NOMO-1 treated with DMSO at 0.1 percent for 48 hours (cell line): ENCODE measurements around the gene CHD6.

Experiments used
- DNase-seq: peaks from one replicate; lab custom pipeline; 2025; ENCODE audit not compliant: unreplicated experiment; lab: John Stamatoyannopoulos, UW

Gene CHD6, protein sequence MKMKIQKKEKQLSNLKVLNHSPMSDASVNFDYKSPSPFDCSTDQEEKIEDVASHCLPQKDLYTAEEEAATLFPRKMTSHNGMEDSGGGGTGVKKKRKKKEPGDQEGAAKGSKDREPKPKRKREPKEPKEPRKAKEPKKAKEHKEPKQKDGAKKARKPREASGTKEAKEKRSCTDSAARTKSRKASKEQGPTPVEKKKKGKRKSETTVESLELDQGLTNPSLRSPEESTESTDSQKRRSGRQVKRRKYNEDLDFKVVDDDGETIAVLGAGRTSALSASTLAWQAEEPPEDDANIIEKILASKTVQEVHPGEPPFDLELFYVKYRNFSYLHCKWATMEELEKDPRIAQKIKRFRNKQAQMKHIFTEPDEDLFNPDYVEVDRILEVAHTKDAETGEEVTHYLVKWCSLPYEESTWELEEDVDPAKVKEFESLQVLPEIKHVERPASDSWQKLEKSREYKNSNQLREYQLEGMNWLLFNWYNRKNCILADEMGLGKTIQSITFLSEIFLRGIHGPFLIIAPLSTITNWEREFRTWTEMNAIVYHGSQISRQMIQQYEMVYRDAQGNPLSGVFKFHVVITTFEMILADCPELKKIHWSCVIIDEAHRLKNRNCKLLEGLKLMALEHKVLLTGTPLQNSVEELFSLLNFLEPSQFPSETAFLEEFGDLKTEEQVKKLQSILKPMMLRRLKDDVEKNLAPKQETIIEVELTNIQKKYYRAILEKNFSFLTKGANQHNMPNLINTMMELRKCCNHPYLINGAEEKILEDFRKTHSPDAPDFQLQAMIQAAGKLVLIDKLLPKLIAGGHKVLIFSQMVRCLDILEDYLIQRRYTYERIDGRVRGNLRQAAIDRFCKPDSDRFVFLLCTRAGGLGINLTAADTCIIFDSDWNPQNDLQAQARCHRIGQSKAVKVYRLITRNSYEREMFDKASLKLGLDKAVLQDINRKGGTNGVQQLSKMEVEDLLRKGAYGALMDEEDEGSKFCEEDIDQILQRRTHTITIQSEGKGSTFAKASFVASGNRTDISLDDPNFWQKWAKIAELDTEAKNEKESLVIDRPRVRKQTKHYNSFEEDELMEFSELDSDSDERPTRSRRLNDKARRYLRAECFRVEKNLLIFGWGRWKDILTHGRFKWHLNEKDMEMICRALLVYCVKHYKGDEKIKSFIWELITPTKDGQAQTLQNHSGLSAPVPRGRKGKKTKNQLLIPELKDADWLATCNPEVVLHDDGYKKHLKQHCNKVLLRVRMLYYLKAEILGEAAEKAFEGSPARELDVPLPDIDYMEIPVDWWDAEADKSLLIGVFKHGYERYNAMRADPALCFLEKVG (N-terminal part only)

DNA sequence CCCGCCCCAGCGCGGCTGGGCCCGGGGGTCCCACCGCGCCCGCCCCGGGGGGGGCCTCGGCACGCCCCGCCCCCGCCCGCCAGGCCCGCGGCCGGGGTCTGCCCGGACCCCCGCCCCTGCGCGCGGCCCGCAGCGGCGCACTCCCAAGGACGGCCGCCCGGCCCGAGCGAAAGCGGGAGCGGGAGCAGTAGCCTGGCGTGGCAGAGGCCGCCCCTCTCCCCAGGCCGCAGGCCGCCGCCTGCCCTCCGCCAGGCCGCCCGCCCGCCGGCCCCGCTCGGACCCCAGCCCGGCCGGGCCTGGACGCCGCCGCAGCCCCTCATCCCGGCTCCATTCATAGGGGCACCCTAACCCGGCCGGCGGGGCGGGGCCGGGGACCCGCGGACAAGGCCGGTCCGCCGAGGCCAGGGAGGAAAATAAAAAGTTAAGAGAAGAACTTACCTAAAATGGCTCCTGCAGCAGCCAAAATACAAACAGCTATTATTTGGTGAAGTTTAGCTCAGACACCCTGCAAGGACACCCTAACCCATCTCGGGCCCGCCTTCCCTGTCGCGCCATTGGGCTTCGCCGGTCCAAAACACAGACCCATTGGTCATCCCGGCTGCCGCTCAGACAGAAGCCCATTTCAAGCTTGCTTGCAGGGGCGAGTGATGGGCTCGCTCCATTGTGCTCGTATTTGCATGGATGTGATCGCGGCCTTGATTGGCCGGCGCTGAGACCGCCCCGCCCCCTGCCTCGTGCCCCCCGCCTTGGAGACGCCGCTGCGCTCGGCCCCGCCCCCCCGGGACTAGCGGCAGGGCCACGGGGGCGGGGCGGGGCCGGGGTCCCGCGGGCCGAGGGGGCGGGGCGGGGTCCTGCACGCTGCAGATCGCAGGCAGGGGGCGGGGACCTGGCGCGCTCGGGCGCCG is at the start of gene CHD6:
CHD6 (minus strand) TSS at position 476 of the 905 bp plus-strand sequence. CDS start 67,040 bp downstream, outside the sequence.
- DNase-seq = peak; percentile 97

DNA sequence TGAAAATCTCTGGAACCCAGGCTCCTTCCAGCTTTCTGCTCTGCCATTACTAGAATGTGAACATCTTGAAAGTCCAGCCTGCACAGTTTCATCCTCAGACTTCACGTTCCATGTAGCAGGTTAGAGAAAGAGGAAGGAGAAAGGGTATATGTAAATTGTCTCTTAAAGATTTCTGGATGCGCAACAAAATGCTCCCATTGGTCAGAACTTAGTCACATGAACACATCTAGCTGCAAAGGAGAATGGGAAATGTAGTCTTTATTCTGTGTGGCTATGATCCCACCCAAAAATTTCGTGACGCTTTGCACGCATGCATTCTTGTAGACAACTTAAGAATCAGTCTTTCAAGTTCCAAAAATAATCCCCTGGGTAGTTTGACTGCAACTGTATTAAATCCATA is 46.4 kb upstream of the CHD6 start:
- DNase-seq = peak; percentile 83

DNA sequence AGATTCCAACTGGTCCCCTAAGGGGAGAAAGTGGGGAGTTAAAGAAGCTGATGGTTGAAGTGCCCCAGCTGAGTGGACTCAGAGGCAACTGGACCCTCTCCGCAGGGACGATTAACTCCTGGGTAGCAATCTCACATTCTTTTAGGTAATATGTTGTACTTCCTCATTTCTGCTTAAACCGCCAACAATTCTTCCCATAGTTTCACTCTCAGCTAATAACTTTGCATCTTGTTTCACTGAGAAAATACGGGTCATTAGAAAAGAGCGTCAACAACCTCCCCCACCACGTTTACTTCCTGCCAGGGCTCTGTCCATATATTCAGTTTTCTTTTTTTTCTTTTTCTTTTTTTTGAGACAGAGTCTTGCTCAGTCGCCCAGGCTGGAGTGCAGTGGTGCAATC is 39.5 kb upstream of the CHD6 start:
- DNase-seq = peak; percentile 75

DNA sequence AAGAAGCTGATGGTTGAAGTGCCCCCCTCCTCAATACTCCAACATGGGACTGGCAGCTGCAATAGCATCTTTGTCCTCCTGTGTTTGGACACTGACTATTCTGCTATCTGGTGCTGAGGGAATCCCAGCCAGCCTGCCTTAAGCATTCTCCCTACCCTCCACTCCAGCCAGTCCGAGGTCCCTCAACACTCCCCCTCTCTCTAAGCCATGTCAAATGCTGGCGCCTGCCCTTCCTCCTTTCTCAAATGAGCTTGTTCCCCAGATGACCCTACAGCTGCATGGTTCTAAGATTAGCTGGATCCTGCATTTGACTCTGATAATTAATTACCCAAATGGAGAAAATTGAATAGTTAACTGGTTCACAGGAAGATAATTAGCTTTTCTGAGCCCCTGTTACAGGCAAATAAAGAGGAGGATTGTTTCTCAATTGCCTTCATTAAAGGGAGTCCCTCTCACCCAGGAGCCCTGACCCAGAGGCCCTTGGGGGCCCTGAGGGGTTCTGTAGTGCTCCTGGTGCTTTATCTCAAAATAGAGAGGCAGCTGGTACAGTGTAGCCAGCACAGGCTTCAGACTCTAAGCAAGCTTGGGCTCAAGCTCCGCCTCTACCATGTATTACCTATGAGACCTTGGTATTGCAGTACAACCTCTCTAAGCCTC is 37.9 kb upstream of the CHD6 start:
- no peak for DNase-seq

DNA sequence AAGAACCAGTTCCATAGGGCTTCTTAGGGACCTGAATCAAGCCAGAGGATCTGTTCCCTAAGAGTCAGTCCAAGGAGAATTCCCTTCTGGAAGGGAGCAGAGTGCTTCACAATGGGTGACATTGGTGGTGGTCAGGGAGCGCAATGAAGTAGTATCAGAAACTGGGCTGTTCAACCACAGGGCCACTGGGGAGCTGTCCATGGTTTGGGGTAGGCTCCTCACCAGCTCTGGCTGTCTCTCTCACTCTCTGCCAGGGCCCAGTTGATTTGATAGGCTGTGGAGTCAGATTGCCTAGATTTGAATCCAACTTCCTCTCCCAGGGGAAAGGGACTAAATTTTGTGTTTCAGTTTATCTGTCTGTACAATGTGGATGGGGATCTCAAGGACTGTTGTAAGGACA is 36.7 kb upstream of the CHD6 start:
- DNase-seq = no peak

DNA sequence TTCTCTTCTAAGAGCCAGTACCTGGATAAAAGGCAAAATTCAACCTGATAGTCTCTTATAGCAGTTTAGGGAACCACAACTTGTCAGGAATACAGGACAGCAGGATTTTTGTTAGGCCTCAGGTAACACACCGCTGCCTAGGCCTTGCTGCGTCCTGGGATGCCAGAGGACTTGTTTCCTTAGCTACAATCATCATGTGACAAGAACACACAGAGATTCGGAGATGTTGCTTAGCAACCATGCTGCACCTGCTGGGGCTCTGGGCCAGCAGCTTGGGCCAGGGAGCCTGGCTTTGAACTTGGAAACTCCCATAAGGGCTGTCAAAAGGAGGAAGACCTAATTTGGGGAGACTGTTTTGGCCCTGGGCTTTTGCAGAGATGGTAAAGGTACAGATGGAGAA is 36.1 kb upstream of the CHD6 start:
- DNase-seq = no peak

DNA sequence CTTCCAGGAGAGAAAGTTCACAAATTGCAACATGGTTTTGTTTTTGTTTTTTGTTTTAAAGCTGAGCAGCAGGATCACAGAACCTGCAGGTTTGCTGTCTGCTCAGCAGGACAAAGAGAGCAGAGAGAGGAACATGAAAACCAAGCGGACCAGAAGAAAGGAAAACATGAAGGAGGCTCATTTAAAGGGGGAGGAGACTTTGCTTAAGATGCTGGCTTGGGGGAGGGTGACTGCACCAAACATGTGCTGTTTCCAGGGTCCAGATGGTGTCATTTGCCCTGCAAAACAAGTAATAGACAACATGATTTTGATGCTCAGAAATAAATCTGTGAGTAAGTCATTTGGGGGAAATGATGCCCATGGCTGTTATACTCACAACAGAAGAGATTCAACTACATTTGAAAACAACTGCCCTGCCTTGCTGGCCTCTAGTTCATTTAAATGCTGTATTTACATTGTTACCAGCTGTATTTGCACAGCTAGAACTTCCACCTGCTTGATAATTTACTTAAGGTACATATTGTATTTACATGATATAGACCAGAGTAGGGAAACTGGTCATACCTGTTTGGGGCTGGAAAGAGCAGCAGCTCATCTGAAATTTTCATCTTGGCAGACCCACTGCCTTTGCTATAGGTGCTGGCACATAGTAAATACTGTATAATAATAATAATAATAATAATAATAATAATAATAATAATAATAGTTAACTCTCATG is 32.2 kb upstream of the CHD6 start:
- no peak for DNase-seq

DNA sequence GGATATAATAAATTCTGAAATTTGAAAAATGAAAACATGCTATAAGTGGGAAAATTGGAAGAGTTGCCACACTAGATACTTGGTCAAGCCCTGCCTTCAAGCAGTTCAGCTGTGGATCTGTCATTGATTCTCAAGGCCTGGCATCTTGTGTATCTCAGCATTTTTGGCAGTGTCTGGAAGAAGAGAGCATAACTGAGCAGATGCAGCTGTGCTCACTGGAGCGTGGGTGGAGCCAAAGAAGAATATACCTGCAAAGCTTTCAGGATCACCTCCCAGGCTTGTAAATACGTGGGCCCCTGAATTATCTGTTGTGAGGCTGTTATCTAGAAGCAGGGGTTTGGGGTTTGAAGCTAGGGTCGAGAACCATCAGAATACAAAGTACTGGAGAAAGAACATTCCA is 31.3 kb upstream of the CHD6 start:
- DNase-seq = no peak

DNA sequence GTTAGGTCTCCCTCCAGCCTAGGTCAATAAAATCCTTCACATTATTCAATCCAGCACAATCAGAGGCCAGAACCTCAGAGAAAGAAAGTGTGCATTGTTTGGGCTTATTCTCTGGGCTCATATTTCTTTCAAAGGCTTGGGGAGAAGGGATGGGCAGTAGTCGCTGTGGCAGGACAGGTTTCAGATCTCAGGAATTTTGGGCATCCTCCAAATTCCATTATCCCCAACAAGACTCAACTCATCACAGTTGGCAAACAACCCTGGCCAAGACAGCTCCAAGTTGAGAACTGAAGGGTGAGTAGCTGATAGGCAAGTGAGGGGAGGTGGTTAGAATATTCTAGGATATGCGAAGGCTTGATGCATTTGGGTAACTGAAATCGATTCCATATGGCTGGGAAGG is 27.2 kb upstream of the CHD6 start:
- DNase-seq = no peak

DNA sequence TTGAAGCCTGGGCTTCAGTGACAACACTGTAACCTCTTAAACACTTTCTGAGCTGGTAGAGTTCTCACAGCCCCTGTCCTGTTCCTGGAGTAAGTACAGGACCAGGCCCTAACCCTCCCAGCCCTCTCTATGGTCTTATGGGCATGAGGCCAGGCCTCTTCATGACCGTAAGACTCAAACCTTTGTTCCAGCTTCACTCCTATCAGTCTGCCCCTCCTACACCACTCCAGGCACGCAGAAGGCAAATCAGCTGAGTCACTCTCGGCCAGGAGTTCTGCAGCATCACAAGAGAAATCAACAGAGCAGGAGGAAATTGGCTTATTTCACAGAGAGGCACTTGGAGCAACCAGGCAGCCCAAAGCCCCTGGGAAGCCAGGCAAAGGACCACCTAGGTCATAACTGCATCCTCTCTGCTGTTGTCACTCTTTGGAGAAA is 25.3 kb upstream of the CHD6 start:
- DNase-seq = no peak

DNA sequence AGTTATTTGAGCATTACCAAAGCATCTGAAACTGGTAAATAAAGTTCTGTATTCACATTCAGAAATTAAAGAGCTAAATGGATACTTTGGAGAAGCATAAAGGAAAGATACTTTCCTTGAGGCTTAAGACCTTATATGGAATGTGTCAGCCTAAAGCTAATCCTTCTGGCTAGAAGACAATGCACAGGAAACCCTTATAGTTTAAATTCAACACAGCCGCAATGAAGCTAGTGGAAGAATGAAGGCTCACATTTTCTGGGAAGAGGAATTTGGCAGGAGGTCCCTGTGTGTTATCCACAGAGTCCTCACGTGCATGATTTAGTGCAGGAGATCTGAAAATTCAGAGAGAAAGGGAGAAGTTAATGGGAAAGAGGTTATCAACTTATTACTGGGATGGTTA is 21.5 kb upstream of the CHD6 start:
- no peak for DNase-seq

DNA sequence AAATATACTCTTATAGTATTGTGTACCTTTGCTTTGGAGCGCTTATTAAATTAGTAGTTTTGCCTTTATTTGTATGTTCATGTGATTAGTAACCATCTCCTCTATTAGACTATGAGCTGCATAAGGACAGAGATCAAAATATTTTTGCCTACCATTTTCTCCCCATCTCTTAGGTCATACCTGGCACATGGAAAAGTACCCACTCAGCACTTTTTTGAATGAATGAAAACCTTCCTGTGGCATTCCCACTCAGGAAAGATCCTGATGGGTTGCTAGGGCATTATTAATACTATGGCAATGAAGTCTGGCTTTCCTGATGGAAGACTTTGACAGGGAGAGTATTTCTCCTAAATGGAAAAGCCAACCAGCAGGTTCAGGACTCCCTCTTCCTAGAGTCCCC is 20.3 kb upstream of the CHD6 start:
- no peak for DNase-seq

DNA sequence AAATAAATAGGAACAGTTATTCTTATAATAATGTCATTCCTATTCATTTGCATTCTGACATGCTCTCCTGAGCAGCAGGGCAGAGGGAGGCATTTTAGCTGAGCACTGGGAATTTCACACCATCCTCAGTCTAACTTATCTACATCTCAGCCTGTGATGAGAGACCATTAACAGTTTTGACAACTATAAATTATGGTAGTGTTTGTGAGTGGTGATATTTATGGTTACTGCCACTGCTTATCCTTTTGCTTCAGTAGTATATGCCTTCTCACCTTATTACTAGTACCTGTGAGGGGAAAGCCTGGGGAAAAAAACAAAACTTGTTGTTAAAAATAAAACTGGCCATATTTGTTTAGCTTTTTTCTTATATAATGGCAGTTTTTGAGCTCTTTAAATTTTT is 17.0 kb upstream of the CHD6 start:
- no peak for DNase-seq

DNA sequence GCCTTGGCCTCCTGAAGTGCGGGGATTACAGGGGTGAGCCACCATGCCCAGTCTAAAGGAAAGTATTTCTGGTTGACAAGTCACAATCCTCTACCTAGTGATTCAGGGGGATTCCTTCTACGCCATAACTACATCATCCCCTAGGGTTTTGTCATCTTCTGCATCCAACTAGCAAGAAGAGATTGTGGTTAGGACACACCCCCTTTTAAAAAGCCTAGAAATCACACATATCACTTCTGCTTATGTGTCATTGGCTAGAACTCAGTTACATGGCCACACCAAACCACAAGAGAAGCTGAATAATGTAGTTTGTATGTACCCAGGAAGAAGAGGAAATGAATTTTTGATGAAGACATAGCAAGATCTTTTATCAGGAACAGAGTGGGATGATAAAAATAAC is 14.7 kb upstream of the CHD6 start:
- DNase-seq = peak; percentile 91

DNA sequence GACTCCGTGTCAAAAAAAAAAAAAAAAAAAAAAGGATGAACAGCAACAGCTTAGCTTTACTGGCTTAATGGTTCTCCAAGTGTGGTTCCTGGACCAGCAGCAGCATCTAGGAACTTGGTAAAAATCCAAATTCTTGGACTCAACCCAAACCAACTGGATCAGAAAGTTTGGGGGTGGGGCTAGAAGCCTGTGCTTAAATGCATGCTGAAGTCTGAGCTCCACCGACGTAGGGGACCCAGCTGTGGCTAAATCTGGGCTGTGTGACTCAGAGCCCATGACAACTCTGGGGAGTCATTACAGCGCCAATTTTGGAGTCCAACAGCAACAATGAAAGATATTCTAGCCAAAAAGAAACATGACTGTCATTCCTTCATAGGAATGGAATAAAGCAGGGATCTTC is 13.6 kb upstream of the CHD6 start:
- DNase-seq = no peak

DNA sequence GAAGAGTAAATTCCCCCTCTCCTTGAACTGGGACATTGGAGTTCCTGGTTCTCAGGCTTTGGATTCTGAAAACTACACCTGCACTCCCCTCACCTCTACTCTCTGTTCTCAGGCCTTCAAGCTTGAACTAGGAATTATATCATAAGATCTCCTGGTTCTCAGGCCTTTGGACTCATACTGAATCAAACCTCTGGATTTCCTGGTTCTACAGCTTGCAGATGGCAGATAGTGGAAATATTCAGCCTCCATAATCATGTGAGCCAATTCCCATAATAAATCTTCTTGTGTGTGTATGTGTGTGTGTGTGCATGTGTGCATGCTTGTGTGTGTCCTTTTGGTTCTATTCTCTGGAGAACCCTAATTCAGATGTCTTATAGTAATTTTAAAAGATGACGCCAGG is 12.7 kb upstream of the CHD6 start:
- no peak for DNase-seq

DNA sequence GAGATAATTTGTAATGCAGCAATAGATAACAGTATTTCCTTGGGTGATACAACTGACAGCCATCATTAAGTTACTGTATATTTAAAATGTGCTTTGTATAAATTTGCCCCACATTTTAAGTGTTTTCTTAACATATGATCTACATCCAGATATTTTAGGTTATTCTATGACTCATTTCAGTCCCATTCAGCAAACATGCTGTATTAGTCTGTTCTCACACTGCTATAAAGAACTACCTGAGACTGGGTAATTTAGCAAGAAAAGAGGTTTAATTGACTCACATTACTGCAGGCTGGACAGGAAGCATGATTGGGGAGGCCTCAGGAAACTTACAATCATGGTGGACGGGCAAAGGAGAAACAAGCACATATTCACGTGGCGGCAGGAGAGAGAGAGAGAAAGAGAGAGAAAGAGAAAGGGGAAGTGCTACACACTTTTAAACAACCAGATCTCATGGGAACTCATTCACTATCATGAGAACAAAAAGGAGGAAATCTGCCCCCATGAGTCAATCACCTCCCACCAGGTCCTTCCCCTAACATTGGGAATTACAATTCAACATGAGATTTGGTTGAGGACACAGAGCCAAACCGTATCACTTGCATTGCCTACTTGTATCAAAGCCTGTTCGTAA is 9.6 kb upstream of the CHD6 start:
- peak; percentile 43 for DNase-seq

DNA sequence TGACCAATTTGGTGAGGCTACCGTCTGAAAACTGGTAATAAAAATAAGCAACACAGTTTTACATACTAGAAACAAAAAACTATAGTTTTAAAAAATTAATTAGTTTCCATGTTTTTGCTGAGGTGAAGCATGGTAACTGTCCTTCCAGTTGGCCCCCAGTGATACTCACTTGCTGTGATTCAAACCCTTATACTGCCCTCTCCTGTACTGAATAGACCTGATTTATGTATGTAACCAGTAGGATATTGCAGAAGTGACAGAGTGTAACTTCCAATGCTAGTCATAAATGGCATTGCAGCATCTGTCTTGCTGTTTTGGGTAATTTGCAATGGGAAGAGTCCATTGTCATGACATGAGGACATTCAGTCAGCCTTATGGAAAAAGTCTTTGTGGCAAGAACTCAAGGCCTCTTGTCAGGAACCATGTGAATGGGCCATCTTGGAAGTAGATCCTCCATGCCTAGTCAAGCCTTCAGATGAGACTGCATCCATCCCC is 8.9 kb upstream of the CHD6 start:
- DNase-seq = no peak
